ENCODE measurements around the gene CD70. TPM values are rescaled to one million over a fixed set of nuclear protein-coding genes. Genes with fewer than 3 reads are reported as not detected.

The CD70 gene
- total RNA-seq, 1 donor from 2014 or later = 3.9 TPM

- Mint-ChIP-seq H3K4me1 (ENCODE audit: low read depth) (peaks cover 49% of the 10 kb centered on the region), H3K36me3 (ENCODE audit: low read depth) (peaks cover 2% of the 10 kb centered on the region), H3K27me3 (ENCODE audit: low read depth) (peaks cover 53% of the 10 kb centered on the region), H3K4me3 (ENCODE audit: unreplicated experiment) (peak overlapping the region; percentile 71), H3K9me3 (ENCODE audit: low read depth) (no peaks in the 10 kb centered on the region), H3K27ac (ENCODE audit: unreplicated experiment) (no peak overlapping the region)
- TF ChIP-seq CTCF (IDR thresholded peaks at IDR 0.05) = no peak
- DNase-seq (ENCODE audit: low spot score) = no peak
These were observed 608 bp downstream of the CD70 start for GRCh38 chr19:6590258-6590826.

- Mint-ChIP-seq H3K27me3 (ENCODE audit: low read depth) (peaks cover 57% of the 10 kb centered on the region), H3K4me1 (ENCODE audit: low read depth) (peaks cover 49% of the 10 kb centered on the region), H3K9me3 (ENCODE audit: low read depth) (no peaks in the 10 kb centered on the region), H3K27ac (ENCODE audit: unreplicated experiment) (no peak overlapping the region), H3K36me3 (ENCODE audit: low read depth) (peaks cover 2% of the 10 kb centered on the region), H3K4me3 (ENCODE audit: unreplicated experiment) (peak overlapping the region; percentile 71)
- no peak for DNase-seq (ENCODE audit: low spot score)
- no peak for TF ChIP-seq CTCF (IDR thresholded peaks at IDR 0.05)
These were observed 1.2 kb downstream of the CD70 start for GRCh38 chr19:6589711-6590257.

GRCh38 chr19:6588508-6589345 lies 2.2 kb downstream of the CD70 start:
- no peak for TF ChIP-seq CTCF (IDR thresholded peaks at IDR 0.05)
- Mint-ChIP-seq H3K27me3 (ENCODE audit: low read depth) (peaks cover 56% of the 10 kb centered on the region), H3K27ac (ENCODE audit: unreplicated experiment) (peak overlapping the region; percentile 39), H3K9me3 (ENCODE audit: low read depth) (no peaks in the 10 kb centered on the region), H3K36me3 (ENCODE audit: low read depth) (peaks cover 2% of the 10 kb centered on the region), H3K4me1 (ENCODE audit: low read depth) (peaks cover 44% of the 10 kb centered on the region), H3K4me3 (ENCODE audit: unreplicated experiment) (peak overlapping the region; percentile 71)
- no peak for DNase-seq (ENCODE audit: low spot score)

- no peak for DNase-seq (ENCODE audit: low spot score)
- H3K27me3 Mint-ChIP-seq (ENCODE audit: low read depth) = peaks cover 55% of the 10 kb centered on the region
- H3K9me3 Mint-ChIP-seq (ENCODE audit: low read depth) = no peaks in the 10 kb centered on the region
- no peak for TF ChIP-seq CTCF (IDR thresholded peaks at IDR 0.05)
- H3K36me3 Mint-ChIP-seq (ENCODE audit: low read depth) = peaks cover 2% of the 10 kb centered on the region
- H3K27ac Mint-ChIP-seq (ENCODE audit: unreplicated experiment) = no peak overlapping the region
- peaks cover 43% of the 10 kb centered on the region for H3K4me1 Mint-ChIP-seq (ENCODE audit: low read depth)
- peak overlapping the region; percentile 12 for H3K4me3 Mint-ChIP-seq (ENCODE audit: unreplicated experiment)
These were observed 2.9 kb downstream of the CD70 start for GRCh38 chr19:6587998-6588507.

- no peak for TF ChIP-seq CTCF (IDR thresholded peaks at IDR 0.05)
- DNase-seq (ENCODE audit: low spot score) = no peak
- H3K36me3 Mint-ChIP-seq (ENCODE audit: low read depth) = peaks cover 2% of the 10 kb centered on the region
- peak overlapping the region; percentile 19 for H3K27ac Mint-ChIP-seq (ENCODE audit: unreplicated experiment)
- H3K4me3 Mint-ChIP-seq (ENCODE audit: unreplicated experiment) = peak overlapping the region; percentile 67
- H3K9me3 Mint-ChIP-seq (ENCODE audit: low read depth) = no peaks in the 10 kb centered on the region
- H3K27me3 Mint-ChIP-seq (ENCODE audit: low read depth) = peaks cover 53% of the 10 kb centered on the region
- peaks cover 43% of the 10 kb centered on the region for H3K4me1 Mint-ChIP-seq (ENCODE audit: low read depth)
These were observed 3.7 kb downstream of the CD70 start for GRCh38 chr19:6587093-6587820.
